SK-N-SH (cell line): Measurements from ENCODE around the gene MYO5C.

Experiments used
- CTCF ChIP-seq: fragments of 200-600 bp; sonication (generic); IDR thresholded peaks from 2 replicates; pipeline ENCODE4 v1.6.1; 2017; ENCODE audit warnings: antibody characterized with exemption, mild to moderate bottlenecking, moderate library complexity
- EZH2phosphoT487 ChIP-seq: fragments of 200-600 bp; sonication (generic); IDR thresholded peaks from 2 replicates; pipeline ENCODE4 v1.6.1; 2017; ENCODE audit warnings: low read depth, mixed run types, mild to moderate bottlenecking, antibody characterized with exemption, moderate library complexity, borderline replicate concordance
- MAX ChIP-seq: IDR thresholded peaks from 2 replicates; pipeline ENCODE4 v1.4.0; 2012; ENCODE audit warnings: low read depth
- POLR2AphosphoS5 ChIP-seq: IDR thresholded peaks from 2 replicates; pipeline ENCODE4 v1.6.1; 2012; ENCODE audit warnings: low read depth, low read length
- RFX5 ChIP-seq: IDR thresholded peaks from 2 replicates; pipeline ENCODE4 v1.6.1; 2012; ENCODE audit warnings: mild to moderate bottlenecking, improper control_type of control experiment, low read length
- SMC3 ChIP-seq: IDR thresholded peaks from 2 replicates; pipeline ENCODE4 v1.6.1; 2012; ENCODE audit warnings: low read depth, low read length, improper control_type of control experiment

- no peak for TF ChIP-seq SMC3
- TF ChIP-seq POLR2AphosphoS5, result no peak
- TF ChIP-seq EZH2phosphoT487, result no peak
- no peak for TF ChIP-seq RFX5
- TF ChIP-seq CTCF, result no peak
- no peak for TF ChIP-seq MAX
These were observed 57.5 kb downstream of the MYO5C start for GRCh38 chr15:52238149-52238548.
